Cardiac fibroblast (primary cell): ENCODE measurements around the gene PRPF19.

Source experiments
- DNase-seq, 2 donors: peaks; one replicate each; pipeline versions ENCODE4 v3.0.0 to v3.0.0-alpha.2; 2010; ENCODE audit warnings: low read depth in 2 of 2
- H3K4me3 ChIP-seq, 2 donors: replicated peaks in 1 of 2; 1 replicate in 1 of 2; 2 replicates in 1 of 2; pipeline ENCODE4 v1.5.1; 2011; ENCODE audit warnings: low read depth in 2 of 2, low read length in 2 of 2, mild to moderate bottlenecking in 2 of 2, moderate library complexity in 1 of 2
- TF ChIP-seq, protein P1 (sequence below): IDR thresholded peaks from one replicate; pipeline ENCODE4 v1.5.1; 2011; ENCODE audit warnings: low read depth, mild to moderate bottlenecking, low read length, inconsistent platforms

PRPF19 gene

DNA sequence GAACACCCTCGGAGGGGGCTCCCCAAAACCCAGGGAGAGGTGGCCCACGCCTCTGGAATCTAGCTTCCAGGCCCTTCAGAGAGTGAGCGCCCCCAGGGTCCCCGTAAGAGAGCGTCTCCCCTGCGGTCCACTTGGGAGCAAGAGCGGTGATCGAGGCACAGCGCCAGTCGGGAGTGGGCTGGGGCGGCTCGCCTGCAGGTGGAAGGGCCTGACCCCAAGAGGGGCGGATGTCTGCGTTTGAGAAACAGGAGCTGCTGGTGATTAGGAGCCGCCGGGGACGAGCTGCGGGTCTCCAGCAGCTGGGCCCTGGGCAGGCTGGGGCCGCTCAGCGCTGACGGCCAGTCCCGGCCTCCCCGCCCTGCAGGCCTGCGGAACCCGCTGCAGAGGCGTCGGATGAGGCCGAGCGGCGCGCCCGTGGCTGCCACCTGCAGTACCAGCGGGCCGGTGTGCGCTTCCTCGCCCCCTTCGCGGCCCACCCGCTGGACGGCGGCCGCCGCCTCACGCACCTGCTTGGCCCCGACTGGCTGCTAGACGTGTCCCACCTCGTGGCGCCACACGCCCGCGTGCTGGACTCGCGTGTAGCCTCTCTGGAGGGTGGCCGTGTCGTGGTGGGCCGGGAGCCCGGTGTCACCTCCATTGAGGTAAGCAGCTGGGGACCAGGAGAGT, 27.9 kb upstream of the PRPF19 start:
- TF ChIP-seq, protein P1, sequence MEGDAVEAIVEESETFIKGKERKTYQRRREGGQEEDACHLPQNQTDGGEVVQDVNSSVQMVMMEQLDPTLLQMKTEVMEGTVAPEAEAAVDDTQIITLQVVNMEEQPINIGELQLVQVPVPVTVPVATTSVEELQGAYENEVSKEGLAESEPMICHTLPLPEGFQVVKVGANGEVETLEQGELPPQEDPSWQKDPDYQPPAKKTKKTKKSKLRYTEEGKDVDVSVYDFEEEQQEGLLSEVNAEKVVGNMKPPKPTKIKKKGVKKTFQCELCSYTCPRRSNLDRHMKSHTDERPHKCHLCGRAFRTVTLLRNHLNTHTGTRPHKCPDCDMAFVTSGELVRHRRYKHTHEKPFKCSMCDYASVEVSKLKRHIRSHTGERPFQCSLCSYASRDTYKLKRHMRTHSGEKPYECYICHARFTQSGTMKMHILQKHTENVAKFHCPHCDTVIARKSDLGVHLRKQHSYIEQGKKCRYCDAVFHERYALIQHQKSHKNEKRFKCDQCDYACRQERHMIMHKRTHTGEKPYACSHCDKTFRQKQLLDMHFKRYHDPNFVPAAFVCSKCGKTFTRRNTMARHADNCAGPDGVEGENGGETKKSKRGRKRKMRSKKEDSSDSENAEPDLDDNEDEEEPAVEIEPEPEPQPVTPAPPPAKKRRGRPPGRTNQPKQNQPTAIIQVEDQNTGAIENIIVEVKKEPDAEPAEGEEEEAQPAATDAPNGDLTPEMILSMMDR, result no peak
- no peak for DNase-seq
- no peak overlapping the region for H3K4me3 ChIP-seq

- TF ChIP-seq, protein P1, result no peak
- no peak for DNase-seq
- no peak overlapping the region for H3K4me3 ChIP-seq
Measured at GRCh38 chr11:60933416-60934123, 27.2 kb upstream of the PRPF19 start.

DNA sequence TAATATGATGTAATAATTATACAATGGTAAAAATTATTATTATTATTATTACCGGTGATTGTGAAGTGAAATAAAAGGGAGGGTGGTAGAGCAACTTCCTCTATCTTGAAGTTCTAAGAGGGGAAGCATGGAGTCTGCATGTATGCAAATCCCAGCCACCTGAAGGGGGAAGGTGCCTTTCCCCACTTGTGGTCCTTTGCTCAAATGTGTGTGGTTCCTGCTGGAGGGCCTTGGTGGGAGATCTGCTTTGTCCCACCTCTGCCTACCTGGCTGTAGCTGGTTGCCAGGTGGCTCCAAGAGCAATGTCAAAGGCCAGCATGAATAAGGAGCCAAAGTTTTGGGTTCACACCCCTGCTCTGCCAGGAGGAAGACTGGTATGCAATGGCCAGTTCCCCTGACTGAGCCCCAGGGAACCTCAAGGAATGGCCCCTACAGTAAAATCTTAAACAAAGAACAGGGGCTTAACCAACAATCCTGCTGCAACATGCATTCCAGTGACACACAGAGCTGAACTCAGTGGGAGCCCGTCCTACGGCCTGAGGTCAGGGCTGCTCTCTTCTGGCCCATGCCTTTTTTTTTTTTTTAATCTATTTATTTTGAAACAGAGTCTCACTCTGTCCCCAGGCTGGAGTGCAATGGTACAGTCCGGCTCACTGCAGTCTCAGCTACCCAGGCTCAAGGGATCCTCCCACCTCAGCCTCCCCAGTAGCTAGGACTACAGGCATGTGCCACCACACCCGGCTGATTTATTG, 26.4 kb upstream of the PRPF19 start:
- no peak for DNase-seq
- TF ChIP-seq, protein P1, result no peak
- H3K4me3 ChIP-seq, result no peak overlapping the region

- DNase-seq, result no peak
- no peak overlapping the region for H3K4me3 ChIP-seq
- TF ChIP-seq, protein P1, result no peak
Measured at GRCh38 chr11:60931917-60932316, 25.5 kb upstream of the PRPF19 start.

GRCh38 chr11:60930394-60930793, 24.0 kb upstream of the PRPF19 start:
- TF ChIP-seq, protein P1, result no peak
- no peak overlapping the region for H3K4me3 ChIP-seq
- DNase-seq, result no peak

DNA sequence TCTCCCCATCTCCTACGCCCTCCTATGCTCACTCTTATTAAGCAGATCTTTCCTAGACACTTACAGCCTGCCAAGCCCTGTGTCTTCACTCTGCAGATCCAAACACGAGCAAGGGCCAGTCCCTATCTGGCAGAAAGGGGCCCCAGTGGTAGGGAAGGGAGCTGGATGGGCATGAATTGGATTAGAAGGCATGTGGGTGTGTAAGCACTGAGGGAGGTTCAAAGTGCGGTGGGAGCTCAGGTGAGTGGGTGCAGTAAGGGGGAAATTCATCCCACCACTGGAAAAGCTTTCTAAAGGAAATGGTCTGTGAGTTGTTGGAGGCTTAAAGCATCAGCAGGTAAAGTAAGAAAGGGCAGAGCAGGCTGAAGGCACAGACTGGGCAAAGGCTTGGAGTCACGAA, 23.4 kb upstream of the PRPF19 start:
- DNase-seq, result no peak
- no peak overlapping the region for H3K4me3 ChIP-seq
- TF ChIP-seq, protein P1, result no peak
